Trophoblast cell (in vitro differentiated cells and primary cell): ENCODE measurements around the gene DENND4A.

Experiments
- DNase-seq, 2 donors: peaks; one replicate each; pipeline ENCODE4 v3.0.0-alpha.2; 2016
- H2AFZ ChIP-seq: 2 replicates; pipeline ENCODE4 v1.6.1; 2013; ENCODE audit warnings: low read length, moderate library complexity, mild to moderate bottlenecking; ENCODE audit not compliant: insufficient read depth, poor library complexity
- H2AK5ac ChIP-seq: 2 replicates; pipeline ENCODE4 v1.6.1; 2013; ENCODE audit warnings: mild to moderate bottlenecking, low read length
- H2BK120ac ChIP-seq: 2 replicates; pipeline ENCODE4 v1.6.1; 2013; ENCODE audit warnings: low read length, mild to moderate bottlenecking, moderate library complexity; ENCODE audit not compliant: insufficient read depth, poor library complexity
- H2BK12ac ChIP-seq: 2 replicates; pipeline ENCODE4 v1.6.1; 2013; ENCODE audit warnings: mild to moderate bottlenecking, low read length, moderate library complexity
- H2BK5ac ChIP-seq: 2 replicates; pipeline ENCODE4 v1.6.1; 2013; ENCODE audit warnings: low read length, low read depth, moderate library complexity, mild to moderate bottlenecking; ENCODE audit not compliant: poor library complexity
- H3K14ac ChIP-seq: 2 replicates; pipeline ENCODE4 v1.6.1; 2013; ENCODE audit warnings: mild to moderate bottlenecking, low read length
- H3K18ac ChIP-seq: 2 replicates; pipeline ENCODE4 v1.6.1; 2013; ENCODE audit warnings: mild to moderate bottlenecking, low read length
- H3K23ac ChIP-seq: 2 replicates; pipeline ENCODE4 v1.6.1; 2013; ENCODE audit warnings: low read length
- H3K27ac ChIP-seq: 2 replicates; pipeline ENCODE4 v1.5.1; 2013; ENCODE audit warnings: low read depth, mild to moderate bottlenecking, inconsistent platforms, low read length, moderate library complexity
- H3K27me3 ChIP-seq: 2 replicates; pipeline ENCODE4 v1.6.1; 2013; ENCODE audit warnings: inconsistent platforms, mild to moderate bottlenecking, low read length, moderate library complexity; ENCODE audit not compliant: insufficient read depth
- H3K36me3 ChIP-seq, 2 experiments: 1 replicate in 1 of 2; 2 replicates in 1 of 2; pipeline ENCODE4 v1.6.1; 2013; ENCODE audit warnings: low read length in 2 of 2, mild to moderate bottlenecking in 2 of 2, moderate library complexity in 1 of 2; ENCODE audit not compliant: insufficient read depth in 2 of 2, control insufficient read depth in 1 of 2
- H3K4ac ChIP-seq: 2 replicates; pipeline ENCODE4 v1.6.1; 2013; ENCODE audit warnings: low read depth, mild to moderate bottlenecking, low read length, moderate library complexity
- H3K4me1 ChIP-seq, 2 experiments: 1 replicate in 1 of 2; 2 replicates in 1 of 2; pipeline ENCODE4 v1.6.1; 2013; ENCODE audit warnings: low read length in 2 of 2, mild to moderate bottlenecking in 2 of 2, moderate library complexity in 1 of 2; ENCODE audit not compliant: insufficient read depth in 2 of 2, control insufficient read depth in 1 of 2
- H3K4me2 ChIP-seq: 2 replicates; pipeline ENCODE4 v1.6.1; 2013; ENCODE audit warnings: inconsistent platforms, mild to moderate bottlenecking, low read length, moderate library complexity
- H3K4me3 ChIP-seq: 2 replicates; pipeline ENCODE4 v1.5.1; 2013; ENCODE audit warnings: mild to moderate bottlenecking, low read depth, low read length, inconsistent platforms
- H3K79me1 ChIP-seq: one replicate; pipeline ENCODE4 v1.6.1; 2013; ENCODE audit warnings: low read length
- H3K79me2 ChIP-seq: 2 replicates; pipeline ENCODE4 v1.6.1; 2013; ENCODE audit warnings: low read length, mild to moderate bottlenecking; ENCODE audit not compliant: control insufficient read depth, insufficient read depth, poor library complexity
- H3K9ac ChIP-seq: 2 replicates; pipeline ENCODE4 v1.6.1; 2013; ENCODE audit warnings: mild to moderate bottlenecking, low read length
- H3K9me3 ChIP-seq: 2 replicates; pipeline ENCODE4 v1.6.1; 2013; ENCODE audit warnings: low read depth, mild to moderate bottlenecking, control low read depth, inconsistent platforms, low read length; ENCODE audit not compliant: insufficient read depth
- H4K12ac ChIP-seq: 2 replicates; pipeline ENCODE4 v1.6.1; 2013; ENCODE audit warnings: low read depth, mild to moderate bottlenecking, low read length, moderate library complexity
- H4K8ac ChIP-seq: 2 replicates; pipeline ENCODE4 v1.6.1; 2013; ENCODE audit warnings: low read depth, mild to moderate bottlenecking, low read length, moderate library complexity
- H4K91ac ChIP-seq: one replicate; pipeline ENCODE4 v1.6.1; 2013; ENCODE audit warnings: low read depth, mild to moderate bottlenecking, low read length, moderate library complexity
- WGBS: extraction: QIAGEN DNeasy Blood & Tissue Kit; methylation state at CpG from one replicate; pipeline ENCODE4 v1.1.7; 2013; ENCODE audit warnings: missing lambda C conversion rate; ENCODE audit not compliant: insufficient read length, insufficient coverage; ENCODE audit errors: extremely low coverage; 5-methylcytosine and 5-hydroxymethylcytosine counted together

Gene DENND4A

GRCh38 chr15:65731926-65732325 lies 60.2 kb downstream of the DENND4A start:
- peak in 1 of 2 donors; percentile 42 for DNase-seq
- no peak overlapping the region for H4K91ac ChIP-seq
- no peak overlapping the region for H2AFZ ChIP-seq
- H2BK120ac ChIP-seq = no peak overlapping the region
- no peaks in the 10 kb centered on the region for H3K79me1 ChIP-seq
- H4K8ac ChIP-seq = no peak overlapping the region
- no peak overlapping the region for H3K27ac ChIP-seq
- H2BK12ac ChIP-seq = no peak overlapping the region
- H3K4me1 ChIP-seq = no peaks in the 10 kb centered on the region
- H3K14ac ChIP-seq = no peak overlapping the region
- H4K12ac ChIP-seq = no peak overlapping the region
- H3K18ac ChIP-seq = no peak overlapping the region
- no peaks in the 10 kb centered on the region for H3K9me3 ChIP-seq
- H3K23ac ChIP-seq = no peak overlapping the region
- no peak overlapping the region for H3K4ac ChIP-seq
- no peak overlapping the region for H3K4me3 ChIP-seq
- H3K79me2 ChIP-seq = no peaks in the 10 kb centered on the region
- H3K4me2 ChIP-seq = no peak overlapping the region
- H3K27me3 ChIP-seq = no peaks in the 10 kb centered on the region
- peaks cover 0 to 1% of the 10 kb centered on the region in 2 experiments for H3K36me3 ChIP-seq
- no peak overlapping the region for H2AK5ac ChIP-seq
- no peak overlapping the region for H3K9ac ChIP-seq
- no peak overlapping the region for H2BK5ac ChIP-seq

GRCh38 chr15:65730549-65731172 lies 61.4 kb downstream of the DENND4A start:
- H3K18ac ChIP-seq = no peak overlapping the region
- no peak overlapping the region for H3K4me2 ChIP-seq
- no peaks in the 10 kb centered on the region for H3K36me3 ChIP-seq
- no peak overlapping the region for H2AK5ac ChIP-seq
- no peaks in the 10 kb centered on the region for H3K9me3 ChIP-seq
- H3K14ac ChIP-seq = no peak overlapping the region
- no peak overlapping the region for H3K4ac ChIP-seq
- H3K27me3 ChIP-seq = no peaks in the 10 kb centered on the region
- no peak overlapping the region for H4K12ac ChIP-seq
- no peaks in the 10 kb centered on the region for H3K4me1 ChIP-seq
- no peak overlapping the region for H2BK120ac ChIP-seq
- no peak overlapping the region for H2BK5ac ChIP-seq
- no peak overlapping the region for H3K9ac ChIP-seq
- no peak overlapping the region for H3K27ac ChIP-seq
- H2BK12ac ChIP-seq = no peak overlapping the region
- H3K79me2 ChIP-seq = no peaks in the 10 kb centered on the region
- H4K8ac ChIP-seq = no peak overlapping the region
- WGBS = 100% methylated on average over 1 of the region's 2 CpGs
- no peak for DNase-seq
- no peak overlapping the region for H3K23ac ChIP-seq
- no peak overlapping the region for H4K91ac ChIP-seq
- no peak overlapping the region for H3K4me3 ChIP-seq
- H3K79me1 ChIP-seq = no peaks in the 10 kb centered on the region
- H2AFZ ChIP-seq = no peak overlapping the region

- no peaks in the 10 kb centered on the region for H3K79me2 ChIP-seq
- H3K79me1 ChIP-seq = no peaks in the 10 kb centered on the region
- H3K4me2 ChIP-seq = no peak overlapping the region
- no peak overlapping the region for H2AK5ac ChIP-seq
- H3K23ac ChIP-seq = no peak overlapping the region
- no peaks in the 10 kb centered on the region for H3K27me3 ChIP-seq
- WGBS = no CpG with 5 or more reads among the region's 3 CpGs
- H2BK120ac ChIP-seq = no peak overlapping the region
- no peak overlapping the region for H3K9ac ChIP-seq
- H3K4ac ChIP-seq = no peak overlapping the region
- H2BK12ac ChIP-seq = no peak overlapping the region
- no peak overlapping the region for H3K14ac ChIP-seq
- peaks cover 0 to 2% of the 10 kb centered on the region in 2 experiments for H3K36me3 ChIP-seq
- no peak overlapping the region for H2AFZ ChIP-seq
- H3K9me3 ChIP-seq = no peaks in the 10 kb centered on the region
- no peak overlapping the region for H3K27ac ChIP-seq
- DNase-seq = no peak
- H3K18ac ChIP-seq = no peak overlapping the region
- no peak overlapping the region for H2BK5ac ChIP-seq
- H4K12ac ChIP-seq = no peak overlapping the region
- H4K8ac ChIP-seq = no peak overlapping the region
- H3K4me3 ChIP-seq = no peak overlapping the region
- no peak overlapping the region for H4K91ac ChIP-seq
- H3K4me1 ChIP-seq = no peaks in the 10 kb centered on the region
Observed at GRCh38 chr15:65724464-65725215, 67.5 kb downstream of the DENND4A start.

GRCh38 chr15:65723876-65724275 lies 68.2 kb downstream of the DENND4A start:
- Histone ChIP-seq H3K9me3 (no peaks in the 10 kb centered on the region), H2AFZ (no peak overlapping the region), H3K36me3 (peaks cover 0 to 2% of the 10 kb centered on the region in 2 experiments), H3K14ac (no peak overlapping the region), H3K4me3 (no peak overlapping the region), H3K4me2 (no peak overlapping the region), H2AK5ac (no peak overlapping the region), H2BK12ac (no peak overlapping the region), H3K79me1 (no peaks in the 10 kb centered on the region), H3K27ac (no peak overlapping the region), H3K4me1 (no peaks in the 10 kb centered on the region), H3K23ac (no peak overlapping the region), H3K18ac (no peak overlapping the region), H4K12ac (no peak overlapping the region), H4K8ac (no peak overlapping the region), H3K79me2 (no peaks in the 10 kb centered on the region), H3K9ac (no peak overlapping the region), H2BK120ac (no peak overlapping the region), H2BK5ac (no peak overlapping the region), H3K27me3 (no peaks in the 10 kb centered on the region), H4K91ac (no peak overlapping the region), H3K4ac (no peak overlapping the region)
- no CpG with 5 or more reads among the region's 5 CpGs for WGBS
- DNase-seq = no peak
